Left lung (tissue), 10 donors: ENCODE results near the gene LRRC26. TPM values are rescaled to one million over a fixed set of nuclear protein-coding genes. Genes with fewer than 3 reads are reported as not detected.

Source experiments
- ATAC-seq: fragments of 200-7000 bp; cut with Tn5 transposase; one replicate; pipeline ENCODE4 v1.9.1; 2020; ENCODE audit warnings: moderate library complexity
- DNase-seq, 4 donors: peaks; one replicate each; pipeline ENCODE4 v3.0.0-alpha.2; 2013 to 2020
- H3K27ac ChIP-seq, 2 donors: fragments of 200-600 bp; sonication (generic) in 1 of 2; one replicate each; pipeline versions ENCODE4 v1.5.0 to v1.8.0; 2020 to 2021
- H3K27me3 ChIP-seq, 2 donors: fragments of 200-600 bp; sonication (generic) in 1 of 2; one replicate each; pipeline versions ENCODE4 v1.5.0 to v1.8.0; 2020 to 2021
- H3K36me3 ChIP-seq, 2 donors: fragments of 200-600 bp; sonication (generic) in 1 of 2; one replicate each; pipeline versions ENCODE4 v1.5.0 to v1.8.0; 2020 to 2021
- H3K4me1 ChIP-seq, 2 donors: fragments of 200-600 bp; one replicate each; pipeline ENCODE4 v1.8.0; 2021
- H3K4me3 ChIP-seq, 2 donors: fragments of 200-600 bp; sonication (generic) in 1 of 2; one replicate each; pipeline versions ENCODE4 v1.5.0 to v1.8.0; 2020 to 2021; ENCODE audit warnings: mild to moderate bottlenecking in 1 of 2
- H3K9me3 ChIP-seq, 2 donors: fragments of 200-600 bp; sonication (generic) in 1 of 2; one replicate each; pipeline versions ENCODE4 v1.5.0 to v1.8.0; 2020 to 2021
- CTCF ChIP-seq, 2 donors: fragments of 200-600 bp; sonication (generic) in 1 of 2; IDR thresholded peaks; one replicate each; pipeline versions ENCODE4 v1.5.0 to v1.8.0; 2021; ENCODE audit warnings: antibody characterized with exemption in 2 of 2
- intact Hi-C, 2 donors: fragments of 100-400 bp; cut with DNase I; formaldehyde crosslinking; loops; one replicate each; pipeline versions ENCODE4 v1.11.2 to v1.14.2; 2022
- polyA plus RNA-seq, 6 donors: library from polyadenylated mRNA; unstranded; fragments of 120-200 nt; gene quantifications; one replicate each; pipeline ENCODE4 v1.2.1, GENCODE V29; 2013; ENCODE audit not compliant: insufficient read length in 6 of 6
- total RNA-seq, 2 donors: library from RNA; stranded (reverse); fragmentation: NEBNext Ultra II Directional; extraction: Animal tissue kit (Norgen Biotek cat#: 25700); gene quantifications; one replicate each; pipeline ENCODE4 v1.2.1, GENCODE V29; 2021
- donor health status: DM: no; HTN: yes; CAD: no.
- donor health status: DM: no; HTN: no; CAD: no.

Gene LRRC26
- total and polyA plus RNA-seq, 8 donors = 0.23 to 0.63 (median 0.40) TPM; not detected in 4

GRCh38 chr9:137187386-137187785 is 17.5 kb upstream of the LRRC26 start:
- TF ChIP-seq CTCF (IDR thresholded peaks at IDR 0.05) = no peak
- intact Hi-C loops = no loop called here

GRCh38 chr9:137186385-137186784 is 16.5 kb upstream of the LRRC26 start:
- H3K4me3 ChIP-seq = no peak overlapping the region
- H3K9me3 ChIP-seq = no peaks in the 10 kb centered on the region
- ATAC-seq (no peak), DNase-seq (no peak)
- peaks cover 0 to 68% of the 10 kb centered on the region in 2 donors for H3K36me3 ChIP-seq
- TF ChIP-seq CTCF (IDR thresholded peaks at IDR 0.05) = no peak
- H3K27me3 ChIP-seq = no peaks in the 10 kb centered on the region
- intact Hi-C loops = no loop called here
- peaks cover 26 to 43% of the 10 kb centered on the region in 2 donors for H3K4me1 ChIP-seq
- H3K27ac ChIP-seq = no peak overlapping the region

More at GRCh38 chr9:137187386-137187785, 17.5 kb upstream of the LRRC26 start:
- Histone ChIP-seq H3K4me1 (peaks cover 26 to 43% of the 10 kb centered on the region in 2 donors), H3K4me3 (peak overlapping the region; percentile 85 to 98), H3K27me3 (no peaks in the 10 kb centered on the region), H3K36me3 (peaks cover 0 to 68% of the 10 kb centered on the region in 2 donors), H3K9me3 (no peaks in the 10 kb centered on the region), H3K27ac (no peak overlapping the region)
- ATAC-seq (no peak), DNase-seq (no peak)

- TF ChIP-seq CTCF (IDR thresholded peaks at IDR 0.05) = no peak
Measured at GRCh38 chr9:137185921-137186320, 16.1 kb upstream of the LRRC26 start.

GRCh38 chr9:137184881-137185660 is 15.2 kb upstream of the LRRC26 start:
- Histone ChIP-seq H3K27me3 (no peaks in the 10 kb centered on the region), H3K4me1 (peaks cover 22 to 35% of the 10 kb centered on the region in 2 donors), H3K36me3 (peaks cover 0 to 68% of the 10 kb centered on the region in 2 donors), H3K27ac (no peak overlapping the region), H3K9me3 (no peaks in the 10 kb centered on the region), H3K4me3 (no peak overlapping the region)
- intact Hi-C loops = no loop called here
- DNase-seq (no peak), ATAC-seq (no peak)
- TF ChIP-seq CTCF (IDR thresholded peaks at IDR 0.05) = no peak

More at GRCh38 chr9:137185921-137186320, 16.1 kb upstream of the LRRC26 start:
- H3K9me3 ChIP-seq = no peaks in the 10 kb centered on the region
- H3K4me1 ChIP-seq = peaks cover 26 to 43% of the 10 kb centered on the region in 2 donors
- DNase-seq = no peak
- no peak overlapping the region for H3K27ac ChIP-seq
- no peak overlapping the region for H3K4me3 ChIP-seq
- H3K27me3 ChIP-seq = no peaks in the 10 kb centered on the region
- ATAC-seq = no peak
- peaks cover 0 to 68% of the 10 kb centered on the region in 2 donors for H3K36me3 ChIP-seq
- intact Hi-C loops = no loop called here

- intact Hi-C loops = no loop called here
- no peak for DNase-seq
- H3K36me3 ChIP-seq = peaks cover 0 to 74% of the 10 kb centered on the region in 2 donors
Measured at GRCh38 chr9:137183980-137184595, 14.2 kb upstream of the LRRC26 start.

More at GRCh38 chr9:137183980-137184595, 14.2 kb upstream of the LRRC26 start:
- TF ChIP-seq CTCF (IDR thresholded peaks at IDR 0.05) = no peak
- H3K27ac ChIP-seq = no peak overlapping the region
- H3K4me1 ChIP-seq = peaks cover 13 to 25% of the 10 kb centered on the region in 2 donors
- no peaks in the 10 kb centered on the region for H3K27me3 ChIP-seq
- ATAC-seq = no peak
- H3K4me3 ChIP-seq = no peak overlapping the region
- no peaks in the 10 kb centered on the region for H3K9me3 ChIP-seq
